ENCODE measurements around the gene AGPS.

DNA sequence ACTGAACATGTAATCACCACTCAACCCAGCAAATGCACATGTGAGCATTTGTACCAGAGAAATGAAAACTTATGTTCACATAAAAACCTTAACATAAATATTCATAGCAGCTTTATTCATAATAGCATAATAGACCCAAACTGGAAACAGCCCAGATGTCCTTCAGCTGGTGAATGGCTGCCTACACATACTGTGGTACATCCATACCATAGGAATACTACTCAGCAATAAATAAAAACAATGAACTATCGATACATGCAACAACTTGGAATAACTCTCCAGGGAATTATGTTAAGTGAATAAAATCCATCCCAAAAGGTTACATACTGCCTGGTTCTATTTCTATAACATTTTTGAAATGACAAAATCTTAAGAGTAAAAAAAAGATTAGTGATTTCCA lies 140.0 kb downstream of the AGPS start:
- TF ChIP-seq EZH2phosphoT487 (IDR thresholded peaks at IDR 0.05; ENCODE audit: insufficient read depth, low read depth) (no peak), EZH2 (IDR thresholded peaks at IDR 0.05; ENCODE audit: insufficient read depth, poor library complexity, severe bottlenecking) (no peak)

Data from GM23248 (cell line).